ENCODE measurements around the gene COX8A.
"Not testable (repeated sequence)": the region's sequence is repeated elsewhere in the genome, so short reads cannot be mapped to it uniquely, and the experiment has no call there.

The COX8A gene

DNA sequence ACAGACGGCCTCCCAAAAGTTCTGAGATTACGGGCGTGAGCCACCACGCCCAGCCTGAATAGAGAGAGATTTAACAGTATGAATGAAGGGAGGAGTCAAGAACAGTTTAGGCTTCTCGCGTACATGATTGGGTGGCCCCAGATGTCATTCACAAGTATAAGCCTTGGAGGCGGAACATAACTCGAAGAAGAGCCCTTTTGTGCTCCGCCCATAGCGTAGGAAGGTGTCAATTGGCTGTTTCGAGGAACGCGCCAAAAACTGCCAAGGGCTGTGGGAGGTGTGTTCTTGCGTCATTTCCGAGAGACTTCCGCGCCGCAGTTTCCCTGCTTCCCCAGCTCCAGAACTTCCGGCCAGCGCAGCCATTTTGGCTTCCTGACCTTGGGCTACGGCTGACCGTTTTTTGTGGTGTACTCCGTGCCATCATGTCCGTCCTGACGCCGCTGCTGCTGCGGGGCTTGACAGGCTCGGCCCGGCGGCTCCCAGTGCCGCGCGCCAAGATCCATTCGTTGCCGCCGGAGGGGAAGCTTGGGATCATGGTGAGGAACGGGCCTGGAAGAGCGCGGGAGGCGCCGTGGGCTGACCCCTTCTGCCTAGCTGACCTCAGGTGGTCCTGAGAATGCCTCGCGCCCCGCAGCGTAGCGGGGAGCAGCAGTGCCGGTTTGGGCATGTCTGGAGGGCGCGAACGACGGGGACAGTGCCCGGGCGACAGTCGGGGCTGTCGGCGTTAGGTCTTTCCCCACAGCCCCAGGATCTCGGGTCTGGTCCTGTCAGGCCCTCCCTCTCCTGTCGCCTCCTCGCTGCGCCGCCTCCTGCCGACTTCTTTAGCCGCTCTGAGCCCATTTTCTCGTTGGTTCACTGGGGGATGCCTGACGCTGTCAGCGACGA lies at the start of gene COX8A:
Gene COX8A, plus strand, starts transcription at position 362 of the 885 bp plus-strand sequence. Its CDS starts 61 bp downstream, at position 423.
- peak; percentile 100 for DNase-seq (ENCODE audit: low read depth)

- DNase-seq (ENCODE audit: low read depth): no peak
Observed at GRCh38 chr11:63929616-63930015, 44.8 kb upstream of the COX8A start.

DNA sequence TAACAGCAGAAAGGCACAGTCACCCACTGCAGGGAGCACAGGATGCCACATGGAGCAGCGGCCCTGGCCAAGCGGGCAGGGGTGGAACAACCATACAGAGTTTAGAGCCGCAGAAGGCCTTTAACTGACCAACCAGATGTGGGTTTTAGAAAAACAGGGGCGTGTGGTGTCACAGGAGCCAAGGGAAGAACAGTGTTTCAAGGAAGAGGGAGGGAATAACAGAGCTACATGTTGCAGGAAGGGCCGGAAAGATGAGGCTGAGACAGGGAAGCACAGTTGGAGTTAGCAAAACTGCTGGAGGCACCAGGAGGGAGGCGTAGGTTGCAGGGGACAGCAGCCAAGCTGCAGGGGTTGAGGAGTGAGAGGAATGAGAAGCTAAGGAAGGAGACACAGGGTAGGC lies 43.4 kb upstream of the COX8A start:
- DNase-seq (ENCODE audit: low read depth): no peak

DNA sequence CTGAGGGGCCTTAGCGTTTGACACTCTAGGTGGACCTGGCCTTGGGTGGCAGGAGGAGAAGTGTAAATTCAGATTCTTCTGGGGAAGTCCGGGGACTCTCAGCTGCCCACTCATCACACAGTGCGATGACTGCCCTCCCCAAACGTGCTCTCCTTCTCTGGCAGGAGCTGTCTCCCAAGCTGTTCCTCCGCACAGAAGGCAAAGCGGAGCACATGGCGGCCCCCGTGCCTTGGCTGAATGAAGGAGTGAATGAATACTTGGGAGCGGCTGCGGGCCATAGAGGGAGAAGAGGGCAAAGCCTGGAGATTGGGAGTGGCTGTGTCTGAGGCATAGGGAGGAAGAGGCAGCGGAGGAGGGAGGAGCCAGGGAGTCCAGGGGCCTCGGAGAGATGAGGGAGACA lies 42.5 kb upstream of the COX8A start:
- no peak for DNase-seq (ENCODE audit: low read depth)

- no peak for DNase-seq (ENCODE audit: low read depth)
Observed at GRCh38 chr11:63933459-63933858, 41.0 kb upstream of the COX8A start.

GRCh38 chr11:63937713-63938478 lies 36.5 kb upstream of the COX8A start:
- DNase-seq (ENCODE audit: low read depth): no peak

DNA sequence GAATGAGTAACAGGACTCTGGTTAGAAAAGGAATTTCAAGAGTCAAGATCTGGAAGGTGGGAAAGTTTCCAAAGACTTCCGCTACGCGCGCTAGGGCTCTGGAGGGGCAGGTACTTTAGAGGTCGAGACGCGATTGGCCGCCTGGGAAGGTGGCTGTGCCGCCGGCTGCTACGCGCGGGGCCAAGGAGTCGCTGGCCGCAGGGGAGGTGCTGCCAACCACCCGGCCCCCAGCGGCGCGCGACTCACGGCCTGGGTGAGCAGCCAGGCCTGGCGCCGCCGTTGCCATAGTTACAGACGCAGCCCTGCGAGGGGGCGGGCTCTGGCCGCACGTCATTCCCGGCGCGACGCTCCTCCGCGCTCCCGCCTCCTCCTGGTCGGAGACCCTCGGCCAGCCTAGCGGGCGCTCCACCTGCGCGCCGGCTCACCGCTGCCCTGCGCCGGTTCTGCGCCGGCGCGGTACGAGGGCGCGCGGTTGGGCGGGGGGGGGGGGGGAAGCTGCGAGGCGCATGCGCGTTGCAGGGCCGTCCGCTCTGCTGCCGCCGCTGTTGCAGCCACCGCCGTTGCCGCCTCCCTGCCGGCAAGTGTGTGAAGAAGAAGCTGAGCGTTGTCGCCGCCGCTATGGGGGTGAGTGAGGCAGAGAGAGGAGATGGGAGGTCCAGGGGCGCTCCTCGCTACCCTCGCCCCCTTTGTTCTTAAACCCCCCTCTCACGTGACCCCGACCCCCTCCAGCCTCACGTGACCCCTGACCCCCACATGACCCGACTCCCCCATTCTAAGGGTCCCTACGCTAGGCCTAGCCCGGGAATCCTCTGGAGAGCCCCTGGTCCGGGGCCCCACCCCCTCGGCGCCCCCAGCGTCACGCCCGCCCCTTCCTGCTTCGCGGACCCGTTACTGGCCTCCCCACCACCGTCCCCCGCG lies 35.7 kb upstream of the COX8A start, which contains the start of gene NAA40:
Gene NAA40, plus strand, starts transcription at position 524 of the 918 bp plus-strand sequence. Its CDS starts 95 bp downstream, at position 619.
- peak; percentile 86 for DNase-seq (ENCODE audit: low read depth)

DNA sequence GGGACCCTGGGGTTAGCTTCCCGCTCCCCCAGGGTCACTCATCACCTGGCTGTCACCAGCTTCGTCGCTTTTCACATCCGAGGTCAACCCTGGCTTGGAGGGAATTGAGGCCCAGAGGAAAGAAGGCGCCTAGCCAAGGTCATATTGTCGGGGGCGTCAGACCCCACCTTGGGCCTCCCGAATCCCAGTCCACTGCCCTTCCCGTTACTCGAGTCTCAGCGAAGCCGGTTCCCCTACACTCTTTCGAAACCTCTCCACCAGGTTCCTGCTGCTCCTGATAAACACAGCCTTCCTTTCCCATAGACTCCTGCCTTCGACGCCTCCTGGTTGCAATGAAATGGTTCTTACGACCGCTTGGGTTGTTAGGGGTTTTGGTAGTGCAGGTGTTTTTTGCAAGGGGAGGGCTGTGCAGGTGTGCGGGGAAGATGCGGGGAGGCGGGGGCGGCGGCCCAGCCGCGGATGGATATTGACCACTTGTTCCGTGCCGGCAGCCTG lies 35.0 kb upstream of the COX8A start:
- no peak for DNase-seq (ENCODE audit: low read depth)

DNA sequence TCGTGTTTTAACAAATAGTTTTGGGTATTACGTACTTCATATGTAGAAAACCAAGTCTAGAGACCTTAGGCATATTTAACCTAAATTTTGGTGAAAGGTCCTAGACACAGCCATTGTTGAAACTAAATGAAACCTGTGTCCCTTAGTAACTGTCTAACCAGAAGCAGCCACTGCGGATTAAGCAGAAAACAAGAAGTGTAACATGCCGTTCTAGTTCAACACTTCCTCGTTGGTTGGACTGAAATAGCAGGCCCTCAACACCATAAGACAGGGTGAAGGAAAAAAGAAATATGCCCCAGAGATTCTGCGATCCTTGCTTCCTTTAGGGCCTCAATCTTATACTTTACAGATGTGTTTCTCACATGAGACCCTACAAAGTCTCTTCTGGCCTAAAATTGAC lies 33.6 kb upstream of the COX8A start:
- DNase-seq (ENCODE audit: low read depth): no peak

- DNase-seq (ENCODE audit: low read depth): no peak
Observed at GRCh38 chr11:63941901-63942300, 32.5 kb upstream of the COX8A start.

- DNase-seq (ENCODE audit: low read depth): no peak
Observed at GRCh38 chr11:63942803-63943202, 31.6 kb upstream of the COX8A start.

DNA sequence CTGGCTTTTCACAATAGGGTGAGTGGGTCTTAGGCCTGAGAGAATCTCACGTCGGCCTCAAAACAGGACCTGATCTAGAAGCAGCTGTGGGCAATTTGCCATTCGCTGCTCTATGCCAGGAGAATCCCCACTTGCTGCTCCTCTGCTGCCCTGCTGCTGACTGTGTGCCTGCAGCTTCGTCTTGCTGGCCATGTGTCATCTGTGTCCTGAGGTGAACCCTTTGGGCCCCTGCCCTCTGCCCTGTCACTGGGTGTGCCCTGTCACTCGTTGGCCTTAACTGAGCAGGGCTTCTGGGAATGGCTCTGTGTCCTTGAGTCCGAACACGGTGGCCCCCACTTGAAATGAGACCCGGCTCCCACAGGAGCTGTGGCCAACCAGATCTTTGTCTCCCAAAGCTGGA lies 29.4 kb upstream of the COX8A start:
- DNase-seq (ENCODE audit: low read depth): no peak

- peak; percentile 22 for DNase-seq (ENCODE audit: low read depth)
Observed at GRCh38 chr11:63945477-63946163, 28.8 kb upstream of the COX8A start.

DNA sequence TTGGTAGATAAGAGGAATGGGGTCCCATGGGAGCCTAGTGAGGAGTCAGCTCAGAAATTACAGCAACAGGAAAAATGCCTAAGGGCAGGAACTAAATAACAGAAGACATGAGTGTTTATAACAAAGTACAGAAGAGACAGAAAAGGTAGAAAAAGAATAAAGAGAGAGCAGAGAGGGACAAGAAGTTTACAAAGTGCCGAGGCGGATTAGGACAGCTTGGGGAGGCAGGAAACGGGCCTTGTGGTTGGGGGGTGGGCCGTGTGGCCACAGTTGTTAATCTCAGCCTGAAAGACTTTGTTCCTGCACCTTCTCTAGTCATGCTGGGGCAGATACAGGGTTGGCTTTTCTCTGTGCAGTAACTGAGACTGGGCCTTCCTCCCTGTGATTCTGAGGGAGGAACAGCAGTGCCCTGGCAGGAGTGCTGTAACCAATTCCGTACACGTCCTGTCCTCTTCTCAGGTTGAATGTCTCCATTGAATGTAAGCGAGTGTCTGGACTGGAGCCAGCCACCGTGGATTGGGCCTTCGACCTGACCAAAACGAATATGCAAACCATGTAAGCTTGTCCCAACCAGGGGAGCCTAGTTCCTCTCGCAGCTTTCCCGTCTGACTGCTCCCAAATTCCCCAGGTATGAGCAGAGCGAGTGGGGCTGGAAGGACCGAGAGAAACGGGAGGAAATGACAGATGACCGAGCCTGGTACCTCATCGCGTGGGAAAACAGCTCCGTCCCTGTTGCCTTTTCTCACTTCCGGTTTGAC lies 22.5 kb upstream of the COX8A start:
- DNase-seq (ENCODE audit: low read depth): no peak

- no peak for DNase-seq (ENCODE audit: low read depth)
Observed at GRCh38 chr11:63952570-63952969, 21.9 kb upstream of the COX8A start.

DNA sequence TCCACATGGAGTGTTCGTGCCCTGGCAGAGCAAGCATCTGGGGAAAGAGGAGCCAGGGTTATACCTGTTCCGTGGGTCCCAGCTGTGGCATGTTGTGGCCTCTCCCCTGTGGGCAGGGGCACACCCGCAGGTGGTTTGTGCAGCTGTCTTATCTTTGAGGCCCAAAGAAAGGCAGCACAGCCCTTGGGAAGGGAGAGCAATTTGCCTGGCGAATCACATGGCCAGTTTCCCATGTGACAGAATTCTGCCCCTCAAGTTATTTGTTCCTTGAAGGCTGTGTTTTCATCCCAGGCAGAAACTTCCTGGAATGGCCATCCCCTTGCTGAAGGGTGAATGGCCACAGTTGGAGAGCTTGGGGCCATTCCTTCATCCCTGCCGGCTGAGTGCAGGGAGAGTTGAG lies 16.4 kb upstream of the COX8A start:
- DNase-seq (ENCODE audit: low read depth): no peak

- no peak for DNase-seq (ENCODE audit: low read depth)
Observed at GRCh38 chr11:63961608-63962412, 12.6 kb upstream of the COX8A start.

DNA sequence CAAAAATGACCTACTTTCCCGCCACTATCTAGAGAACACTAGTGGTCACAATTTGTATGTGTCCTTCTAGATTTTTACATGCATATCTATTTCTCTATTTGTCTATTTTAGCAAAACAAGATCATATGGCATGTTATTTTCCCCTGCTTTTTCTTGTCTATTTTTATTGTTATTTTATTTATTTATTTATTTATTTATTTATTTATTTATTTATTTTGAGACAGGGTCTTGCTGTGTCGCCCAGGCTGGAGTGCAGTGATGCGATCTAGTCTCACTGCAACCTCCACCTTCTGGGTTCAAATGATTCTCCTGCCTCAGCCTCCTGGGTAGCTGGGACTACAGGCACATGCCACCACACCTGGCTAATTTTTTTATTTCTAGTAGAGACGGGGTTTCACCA lies 10.5 kb upstream of the COX8A start:
- not testable (repeated sequence) for DNase-seq (ENCODE audit: low read depth)

DNA sequence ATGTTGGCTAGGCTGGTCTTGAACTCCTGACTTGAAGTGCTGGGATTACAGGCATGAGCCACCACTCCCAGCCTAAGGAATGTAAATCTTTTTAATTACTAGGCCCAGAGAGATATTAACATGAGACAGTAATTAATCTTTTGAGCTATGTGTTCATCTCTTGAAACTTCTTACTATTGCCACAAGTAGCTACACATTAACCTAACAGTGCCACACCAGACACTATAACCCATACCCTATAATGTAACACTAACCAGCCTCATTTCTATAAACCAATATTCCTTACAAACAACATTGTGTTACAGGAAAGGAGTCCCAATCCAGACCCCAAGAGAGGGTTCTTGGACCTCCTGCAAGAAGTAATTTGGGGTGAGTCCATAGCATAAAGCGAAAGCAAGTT lies 8.0 kb upstream of the COX8A start:
- no peak for DNase-seq (ENCODE audit: low read depth)

- DNase-seq (ENCODE audit: low read depth): no peak
Observed at GRCh38 chr11:63969461-63969860, 5.0 kb upstream of the COX8A start.
